SJCRH30 (cell line): ENCODE measurements around the gene ROR1. TPM values are rescaled to one million over a fixed set of nuclear protein-coding genes. Genes with fewer than 3 reads are reported as not detected.

Source experiments
- DNase-seq, 2 experiments: peaks; one replicate each; pipeline ENCODE4 v3.0.0-alpha.2; 2015 to 2020
- H3K27ac ChIP-seq: fragments of 250-450 bp; sonication (Bioruptor Pico); 2 replicates; pipeline ENCODE4 v1.5.1; 2020; ENCODE audit warnings: mild to moderate bottlenecking, moderate library complexity
- H3K27me3 ChIP-seq: fragments of 250-450 bp; sonication (Bioruptor Pico); 2 replicates; pipeline ENCODE4 v1.5.1; 2020; ENCODE audit warnings: mild to moderate bottlenecking, moderate library complexity
- H3K36me3 ChIP-seq: fragments of 250-450 bp; sonication (Bioruptor Pico); 2 replicates; pipeline ENCODE4 v1.5.1; 2020; ENCODE audit warnings: mild to moderate bottlenecking, moderate library complexity
- H3K4me1 ChIP-seq: fragments of 250-450 bp; sonication (Bioruptor Pico); 2 replicates; pipeline ENCODE4 v1.5.1; 2020; ENCODE audit warnings: mild to moderate bottlenecking, moderate library complexity
- H3K4me3 ChIP-seq: fragments of 250-450 bp; sonication (Bioruptor Pico); 2 replicates; pipeline ENCODE4 v1.5.1; 2020; ENCODE audit warnings: mild to moderate bottlenecking, moderate library complexity
- H3K9me3 ChIP-seq: fragments of 250-450 bp; sonication (Bioruptor Pico); replicated peaks from 2 replicates; pipeline ENCODE4 v1.5.1; 2020; ENCODE audit warnings: mild to moderate bottlenecking, moderate library complexity
- total RNA-seq: library from RNA; depleted of rRNA; stranded (reverse); fragments of >200 nt; shearing (Covaris generic); gene quantifications from 2 replicates; pipeline ENCODE4 v1.2.3, GENCODE V29; 2014

The ROR1 gene
- total RNA-seq, 1 experiment from 2014 or later, result 5.5 TPM

- Histone ChIP-seq H3K4me1 (no peaks in the 10 kb centered on the region), H3K9me3 (no peaks in the 10 kb centered on the region), H3K36me3 (no peaks in the 10 kb centered on the region), H3K27ac (no peak overlapping the region), H3K4me3 (no peak overlapping the region), H3K27me3 (no peaks in the 10 kb centered on the region)
- DNase-seq, result no peak
These were observed 25.7 kb upstream of the ROR1 start for GRCh38 chr1:63748046-63748580.

GRCh38 chr1:63748641-63749040, 25.2 kb upstream of the ROR1 start:
- no peak for DNase-seq
- H3K27me3 ChIP-seq, result no peaks in the 10 kb centered on the region
- H3K36me3 ChIP-seq, result no peaks in the 10 kb centered on the region
- H3K4me1 ChIP-seq, result no peaks in the 10 kb centered on the region
- no peak overlapping the region for H3K27ac ChIP-seq
- H3K4me3 ChIP-seq, result no peak overlapping the region
- no peaks in the 10 kb centered on the region for H3K9me3 ChIP-seq

GRCh38 chr1:63750721-63751120, 23.1 kb upstream of the ROR1 start:
- no peaks in the 10 kb centered on the region for H3K36me3 ChIP-seq
- H3K9me3 ChIP-seq, result no peaks in the 10 kb centered on the region

DNA sequence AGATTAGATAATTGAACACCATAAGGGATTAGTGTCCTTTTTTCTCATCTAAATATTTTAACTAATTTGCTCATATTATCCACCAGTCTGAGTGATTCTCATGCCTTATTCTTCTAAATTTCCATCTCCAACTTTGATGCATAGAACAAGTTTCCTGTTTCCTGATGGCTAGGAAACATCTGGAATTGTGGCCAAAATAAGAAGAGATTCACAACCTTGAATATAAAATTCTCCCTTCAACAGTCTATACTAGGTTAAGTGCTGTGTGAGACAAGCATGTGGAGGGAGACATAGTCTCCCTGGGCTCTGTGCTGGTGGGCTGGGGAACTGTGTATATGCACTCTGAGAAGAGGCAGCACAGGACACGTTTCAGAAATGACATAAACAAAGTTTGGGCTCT, 21.6 kb upstream of the ROR1 start:
- Histone ChIP-seq H3K4me3 (no peak overlapping the region), H3K9me3 (no peaks in the 10 kb centered on the region), H3K4me1 (no peaks in the 10 kb centered on the region), H3K36me3 (no peaks in the 10 kb centered on the region), H3K27me3 (no peaks in the 10 kb centered on the region), H3K27ac (no peak overlapping the region)
- DNase-seq, result no peak

More at GRCh38 chr1:63750721-63751120, 23.1 kb upstream of the ROR1 start:
- no peak for DNase-seq
- no peak overlapping the region for H3K4me3 ChIP-seq
- H3K4me1 ChIP-seq, result no peaks in the 10 kb centered on the region
- H3K27me3 ChIP-seq, result no peaks in the 10 kb centered on the region
- no peak overlapping the region for H3K27ac ChIP-seq

DNA sequence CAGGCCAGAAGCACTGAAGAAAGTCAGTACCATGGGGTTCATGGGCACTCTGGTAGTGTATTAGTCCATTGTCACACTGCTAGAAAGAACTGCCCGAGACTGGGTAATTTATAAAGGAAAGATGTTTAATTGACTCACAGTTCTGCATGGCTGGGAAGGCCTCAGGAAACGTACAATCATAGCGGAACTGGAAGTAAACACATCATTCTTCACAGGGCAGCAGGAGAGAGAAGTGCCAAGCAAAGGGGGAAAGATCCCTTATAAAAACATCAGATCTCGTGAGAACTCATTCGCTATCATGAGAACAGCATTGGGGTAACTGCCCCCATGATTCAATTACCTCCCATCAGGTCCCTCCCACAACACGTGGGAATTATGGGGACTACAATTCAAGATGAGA, 20.2 kb upstream of the ROR1 start:
- no peaks in the 10 kb centered on the region for H3K27me3 ChIP-seq
- no peaks in the 10 kb centered on the region for H3K36me3 ChIP-seq
- H3K4me3 ChIP-seq, result no peak overlapping the region
- H3K9me3 ChIP-seq, result no peaks in the 10 kb centered on the region
- H3K4me1 ChIP-seq, result no peaks in the 10 kb centered on the region
- DNase-seq, result no peak
- no peak overlapping the region for H3K27ac ChIP-seq

DNA sequence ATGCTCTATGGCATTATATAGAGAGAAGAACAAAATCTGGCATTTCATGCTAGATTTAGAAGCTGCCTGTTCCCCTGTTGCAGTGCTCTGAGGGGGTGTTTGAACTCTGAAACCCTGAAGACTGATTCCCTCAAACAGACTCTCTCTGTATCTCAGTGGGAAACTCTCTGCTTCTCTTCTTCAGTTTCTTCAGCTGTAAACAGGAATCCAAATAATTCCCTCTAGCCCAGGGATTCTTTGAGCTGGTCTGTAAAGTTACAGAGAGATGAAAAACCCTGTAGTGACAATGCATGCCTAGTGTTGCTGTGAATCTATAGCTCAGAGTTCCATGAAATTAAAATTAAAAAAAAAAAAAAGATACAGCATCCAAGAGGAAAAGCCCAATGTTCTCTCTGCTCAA, 17.0 kb upstream of the ROR1 start:
- no peak for DNase-seq
- Histone ChIP-seq H3K4me3 (no peak overlapping the region), H3K9me3 (no peaks in the 10 kb centered on the region), H3K27me3 (no peaks in the 10 kb centered on the region), H3K27ac (no peak overlapping the region), H3K4me1 (no peaks in the 10 kb centered on the region), H3K36me3 (no peaks in the 10 kb centered on the region)

DNA sequence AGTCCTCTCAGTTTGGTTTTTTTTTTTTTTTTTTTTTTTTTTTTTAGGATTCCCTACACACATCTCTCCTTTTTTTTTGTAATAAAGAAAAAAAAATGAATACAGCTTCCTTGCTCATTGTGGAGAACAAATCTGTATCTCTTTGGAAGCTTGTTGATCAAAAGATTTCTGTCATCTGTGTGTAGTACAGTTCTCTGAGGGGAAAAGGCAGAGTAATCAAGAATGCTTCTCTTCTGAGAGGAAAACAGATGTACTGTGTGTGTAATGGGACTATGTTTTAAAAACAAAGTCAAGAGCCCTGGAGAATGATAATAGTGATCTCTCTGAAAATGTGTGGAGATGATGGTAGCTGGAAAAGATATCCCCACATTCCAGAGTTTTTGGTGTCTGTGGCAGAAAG, 16.5 kb upstream of the ROR1 start:
- H3K27ac ChIP-seq, result no peak overlapping the region

GRCh38 chr1:63758791-63759190, 15.0 kb upstream of the ROR1 start:
- H3K27ac ChIP-seq, result no peak overlapping the region
- no peak for DNase-seq
- no peaks in the 10 kb centered on the region for H3K4me1 ChIP-seq
- H3K9me3 ChIP-seq, result no peaks in the 10 kb centered on the region
- H3K27me3 ChIP-seq, result no peaks in the 10 kb centered on the region
- no peak overlapping the region for H3K4me3 ChIP-seq
- H3K36me3 ChIP-seq, result no peaks in the 10 kb centered on the region

More for the DNA sequence above, 16.5 kb upstream of the ROR1 start:
- no peaks in the 10 kb centered on the region for H3K4me1 ChIP-seq
- H3K27me3 ChIP-seq, result no peaks in the 10 kb centered on the region
- no peak for DNase-seq
- H3K4me3 ChIP-seq, result no peak overlapping the region
- no peaks in the 10 kb centered on the region for H3K9me3 ChIP-seq
- H3K36me3 ChIP-seq, result no peaks in the 10 kb centered on the region

GRCh38 chr1:63759778-63760177, 14.0 kb upstream of the ROR1 start:
- H3K27ac ChIP-seq, result no peak overlapping the region
- H3K36me3 ChIP-seq, result no peaks in the 10 kb centered on the region
- H3K4me1 ChIP-seq, result no peaks in the 10 kb centered on the region
- DNase-seq, result no peak
- H3K9me3 ChIP-seq, result no peaks in the 10 kb centered on the region
- H3K4me3 ChIP-seq, result no peak overlapping the region
- H3K27me3 ChIP-seq, result no peaks in the 10 kb centered on the region

- Histone ChIP-seq H3K36me3 (no peaks in the 10 kb centered on the region), H3K9me3 (no peaks in the 10 kb centered on the region), H3K4me1 (no peaks in the 10 kb centered on the region), H3K4me3 (no peak overlapping the region), H3K27ac (no peak overlapping the region), H3K27me3 (no peaks in the 10 kb centered on the region)
- DNase-seq, result no peak
These were observed 3.4 kb upstream of the ROR1 start for GRCh38 chr1:63770381-63770780.

GRCh38 chr1:63772201-63772600, 1.6 kb upstream of the ROR1 start:
- Histone ChIP-seq H3K9me3 (no peaks in the 10 kb centered on the region), H3K4me1 (no peaks in the 10 kb centered on the region; the same call in 1 of the 2 replicates), H3K36me3 (no peaks in the 10 kb centered on the region), H3K27ac (no peak overlapping the region), H3K4me3 (no peak overlapping the region), H3K27me3 (no peaks in the 10 kb centered on the region)
- no peak for DNase-seq

- no peak for DNase-seq
These were observed 941 bp upstream of the ROR1 start for GRCh38 chr1:63772876-63773275.

DNA sequence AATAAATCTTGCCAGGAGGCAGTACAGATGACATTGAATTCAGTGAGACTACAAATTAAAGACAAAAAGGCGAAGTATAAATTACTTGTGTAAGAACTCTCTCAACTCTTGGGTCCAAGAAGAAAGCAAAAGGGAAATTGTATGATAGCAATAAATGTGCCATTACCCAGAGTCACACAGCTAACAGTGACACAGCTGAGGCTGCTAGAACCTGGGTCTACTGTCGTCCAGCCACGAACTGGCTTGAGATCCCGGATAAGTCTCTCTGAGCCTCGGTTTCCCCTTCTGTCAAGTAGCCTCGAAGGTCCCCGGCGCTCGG, 362 bp upstream of the ROR1 start:
- no peak overlapping the region for H3K27ac ChIP-seq
- no peaks in the 10 kb centered on the region for H3K36me3 ChIP-seq
- peak overlapping the region; percentile 70 for H3K4me3 ChIP-seq
- H3K4me1 ChIP-seq, result no peaks in the 10 kb centered on the region; the same call in 1 of the 2 replicates
- no peaks in the 10 kb centered on the region for H3K9me3 ChIP-seq
- DNase-seq, result no peak
- H3K27me3 ChIP-seq, result no peaks in the 10 kb centered on the region

More at GRCh38 chr1:63772876-63773275, 941 bp upstream of the ROR1 start:
- Histone ChIP-seq H3K9me3 (no peaks in the 10 kb centered on the region), H3K4me1 (no peaks in the 10 kb centered on the region; the same call in 1 of the 2 replicates), H3K27ac (no peak overlapping the region), H3K4me3 (no peak overlapping the region), H3K27me3 (no peaks in the 10 kb centered on the region), H3K36me3 (no peaks in the 10 kb centered on the region)

- DNase-seq, result peak; percentile 57 to 58
- H3K27ac ChIP-seq, result peak overlapping the region; percentile 5; the same call in 1 of the 2 replicates
These were observed 1.0 kb downstream of the ROR1 start for GRCh38 chr1:63774617-63775417.

DNA sequence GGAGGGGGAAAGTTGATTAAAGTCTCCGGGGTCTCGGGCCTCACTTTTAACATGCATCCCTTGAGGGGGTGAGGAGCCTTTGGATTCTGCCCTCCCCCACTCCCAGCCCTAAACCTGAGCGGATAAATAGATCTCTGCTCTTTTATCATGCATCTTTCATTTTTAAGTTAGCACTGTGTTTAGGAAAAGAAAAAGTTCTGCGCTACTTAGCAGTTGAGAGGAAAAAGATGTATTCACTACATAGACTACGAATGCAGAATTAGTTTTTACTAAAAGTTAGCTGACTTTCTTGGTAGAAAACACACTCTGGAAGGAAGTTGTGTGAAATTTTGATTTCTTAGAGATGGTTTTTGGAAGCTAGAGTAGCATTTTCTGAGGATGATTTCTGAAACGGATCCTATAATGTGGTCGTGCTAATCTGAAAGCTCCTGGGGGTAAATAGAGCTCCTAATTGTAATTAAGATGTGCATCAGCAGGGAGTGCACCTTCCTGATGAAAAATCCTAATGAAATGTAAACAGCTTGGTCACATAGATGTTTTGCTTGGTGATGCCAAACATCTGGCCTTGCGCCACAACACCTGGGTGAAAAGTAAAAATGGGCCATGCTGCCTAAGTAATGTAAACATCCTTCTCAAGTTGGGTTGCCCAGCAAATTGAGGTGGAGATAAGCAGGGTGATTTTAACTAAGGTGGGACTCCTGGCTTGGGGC, 1.8 kb downstream of the ROR1 start:
- peak overlapping the region; percentile 70 for H3K4me3 ChIP-seq
- DNase-seq, result no peak
- no peaks in the 10 kb centered on the region; the same call in 1 of the 2 replicates for H3K4me1 ChIP-seq
- no peak overlapping the region for H3K27ac ChIP-seq
- no peaks in the 10 kb centered on the region for H3K27me3 ChIP-seq
- no peaks in the 10 kb centered on the region for H3K9me3 ChIP-seq
- no peaks in the 10 kb centered on the region for H3K36me3 ChIP-seq

More at GRCh38 chr1:63774617-63775417, 1.0 kb downstream of the ROR1 start:
- Histone ChIP-seq H3K9me3 (no peaks in the 10 kb centered on the region), H3K4me3 (peak overlapping the region; percentile 70), H3K36me3 (no peaks in the 10 kb centered on the region), H3K4me1 (no peaks in the 10 kb centered on the region; the same call in 1 of the 2 replicates), H3K27me3 (no peaks in the 10 kb centered on the region)
